D721Med (cell line): ENCODE results near the gene MATCAP1.

ENCODE experiments used
- DNase-seq: peaks from one replicate; pipeline ENCODE4 v3.0.0; 2011; ENCODE audit warnings: low spot score; ENCODE audit not compliant: insufficient read length
- FAIRE-seq: peaks from 2 replicates; lab custom pipeline; 2011; peaks lifted over from hg19 to GRCh38; lab: Jason Lieb, UNC
- TF ChIP-seq, protein P1 (sequence below): IDR thresholded peaks from 2 replicates; pipeline ENCODE4 v1.5.1; 2012; ENCODE audit warnings: mild to moderate bottlenecking, control low read depth; ENCODE audit not compliant: insufficient read depth; ENCODE audit errors: missing control alignments

MATCAP1 gene

DNA sequence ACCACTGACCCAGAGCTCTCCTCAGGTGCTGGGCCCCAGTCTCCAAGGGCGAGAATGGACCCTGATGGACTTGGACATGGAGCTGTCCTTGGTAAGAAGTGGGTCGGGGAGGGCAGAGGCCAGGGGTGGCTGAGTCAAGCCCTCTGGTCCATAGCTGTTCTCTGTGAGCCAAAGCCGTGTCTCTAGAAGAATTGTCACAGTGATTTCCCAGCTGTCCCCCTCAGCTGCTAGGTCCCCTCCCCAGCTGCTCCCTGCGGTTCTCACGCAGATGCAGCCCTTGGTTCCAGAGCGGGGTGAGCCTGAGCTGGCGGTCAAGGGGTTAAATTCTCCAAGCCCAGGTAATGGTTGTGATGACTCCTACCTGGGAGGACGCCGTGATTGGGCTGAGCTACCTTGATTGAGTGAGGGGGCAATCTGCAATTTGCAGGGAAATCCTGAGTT, 14.7 kb downstream of the MATCAP1 start:
- TF ChIP-seq, protein P1, sequence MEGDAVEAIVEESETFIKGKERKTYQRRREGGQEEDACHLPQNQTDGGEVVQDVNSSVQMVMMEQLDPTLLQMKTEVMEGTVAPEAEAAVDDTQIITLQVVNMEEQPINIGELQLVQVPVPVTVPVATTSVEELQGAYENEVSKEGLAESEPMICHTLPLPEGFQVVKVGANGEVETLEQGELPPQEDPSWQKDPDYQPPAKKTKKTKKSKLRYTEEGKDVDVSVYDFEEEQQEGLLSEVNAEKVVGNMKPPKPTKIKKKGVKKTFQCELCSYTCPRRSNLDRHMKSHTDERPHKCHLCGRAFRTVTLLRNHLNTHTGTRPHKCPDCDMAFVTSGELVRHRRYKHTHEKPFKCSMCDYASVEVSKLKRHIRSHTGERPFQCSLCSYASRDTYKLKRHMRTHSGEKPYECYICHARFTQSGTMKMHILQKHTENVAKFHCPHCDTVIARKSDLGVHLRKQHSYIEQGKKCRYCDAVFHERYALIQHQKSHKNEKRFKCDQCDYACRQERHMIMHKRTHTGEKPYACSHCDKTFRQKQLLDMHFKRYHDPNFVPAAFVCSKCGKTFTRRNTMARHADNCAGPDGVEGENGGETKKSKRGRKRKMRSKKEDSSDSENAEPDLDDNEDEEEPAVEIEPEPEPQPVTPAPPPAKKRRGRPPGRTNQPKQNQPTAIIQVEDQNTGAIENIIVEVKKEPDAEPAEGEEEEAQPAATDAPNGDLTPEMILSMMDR, result no peak
- no peak for DNase-seq
- FAIRE-seq, result no peak

DNA sequence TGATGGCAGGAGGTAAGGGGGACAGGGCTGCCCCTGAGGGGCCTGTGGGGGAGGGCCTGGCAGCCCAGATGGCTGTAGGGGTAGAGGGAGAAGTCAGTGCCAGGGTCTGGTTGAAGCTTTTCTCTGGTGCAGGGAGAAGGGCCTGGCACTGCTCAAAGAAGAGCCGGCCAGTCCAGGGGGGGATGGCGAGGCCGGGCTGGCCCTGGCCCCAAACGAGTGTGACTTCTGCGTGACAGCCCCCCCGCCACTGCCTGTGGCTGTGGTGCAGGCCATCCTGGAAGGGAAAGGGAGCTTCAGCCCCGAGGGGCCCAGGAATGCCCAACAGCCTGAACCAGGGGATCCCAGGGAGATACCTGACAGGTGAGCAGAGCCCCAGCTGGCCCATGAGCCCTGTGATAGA, 16.2 kb downstream of the MATCAP1 start:
- TF ChIP-seq, protein P1, result no peak
- DNase-seq, result no peak
- FAIRE-seq, result no peak

DNA sequence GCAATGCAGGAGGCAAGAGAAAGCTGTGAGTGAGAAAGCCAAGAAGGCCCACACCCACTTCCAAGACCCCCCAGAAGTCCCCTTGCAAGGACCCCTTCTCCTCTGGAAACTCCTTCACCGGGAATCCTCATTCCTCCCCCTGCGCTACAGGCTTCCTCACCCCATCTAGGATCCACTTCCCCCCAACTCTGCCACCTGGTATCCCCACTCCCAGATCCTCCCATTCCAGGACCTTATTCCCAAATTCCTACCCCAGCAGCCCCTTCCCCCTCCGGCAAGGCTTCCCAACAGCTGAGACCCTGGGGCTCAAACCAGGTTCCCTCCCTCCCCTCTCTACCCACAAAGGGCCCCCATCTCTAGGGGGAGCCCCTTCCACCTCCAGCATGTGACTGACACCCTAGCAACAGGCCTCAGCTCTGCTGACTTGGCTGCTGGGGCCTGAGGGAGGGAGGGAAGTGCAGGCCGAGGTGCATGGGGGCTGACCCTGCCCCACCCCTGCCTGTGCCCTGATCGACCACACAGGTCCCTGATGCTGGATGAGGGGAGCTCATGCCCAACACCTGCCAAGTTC, 17.1 kb downstream of the MATCAP1 start:
- DNase-seq (no peak), FAIRE-seq (no peak)

DNA sequence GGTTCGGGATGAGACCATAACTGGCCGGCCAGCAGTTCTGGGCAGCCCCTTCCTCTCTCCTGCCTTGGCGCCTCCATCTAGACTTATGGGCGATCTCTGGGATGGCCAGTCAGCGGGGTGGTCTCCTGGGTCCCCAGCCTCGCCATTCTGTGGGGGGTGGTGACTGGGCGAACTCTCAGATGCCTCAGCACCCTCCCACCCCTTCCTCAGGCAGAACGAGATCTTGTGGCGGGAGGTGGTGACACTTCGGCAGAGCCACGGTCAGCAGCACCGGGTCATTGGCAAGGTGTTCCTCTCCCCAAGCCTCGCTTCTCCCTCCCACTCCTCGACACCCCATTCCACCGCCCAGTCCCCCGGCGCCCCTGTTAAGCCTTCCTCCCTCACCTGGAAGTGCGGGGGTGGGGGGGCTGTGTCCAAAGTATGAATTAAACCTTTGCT, 17.6 kb downstream of the MATCAP1 start:
- TF ChIP-seq, protein P1, result no peak
- DNase-seq (no peak), FAIRE-seq (no peak)

More for the DNA sequence above, 17.1 kb downstream of the MATCAP1 start:
- TF ChIP-seq, protein P1, result no peak

DNA sequence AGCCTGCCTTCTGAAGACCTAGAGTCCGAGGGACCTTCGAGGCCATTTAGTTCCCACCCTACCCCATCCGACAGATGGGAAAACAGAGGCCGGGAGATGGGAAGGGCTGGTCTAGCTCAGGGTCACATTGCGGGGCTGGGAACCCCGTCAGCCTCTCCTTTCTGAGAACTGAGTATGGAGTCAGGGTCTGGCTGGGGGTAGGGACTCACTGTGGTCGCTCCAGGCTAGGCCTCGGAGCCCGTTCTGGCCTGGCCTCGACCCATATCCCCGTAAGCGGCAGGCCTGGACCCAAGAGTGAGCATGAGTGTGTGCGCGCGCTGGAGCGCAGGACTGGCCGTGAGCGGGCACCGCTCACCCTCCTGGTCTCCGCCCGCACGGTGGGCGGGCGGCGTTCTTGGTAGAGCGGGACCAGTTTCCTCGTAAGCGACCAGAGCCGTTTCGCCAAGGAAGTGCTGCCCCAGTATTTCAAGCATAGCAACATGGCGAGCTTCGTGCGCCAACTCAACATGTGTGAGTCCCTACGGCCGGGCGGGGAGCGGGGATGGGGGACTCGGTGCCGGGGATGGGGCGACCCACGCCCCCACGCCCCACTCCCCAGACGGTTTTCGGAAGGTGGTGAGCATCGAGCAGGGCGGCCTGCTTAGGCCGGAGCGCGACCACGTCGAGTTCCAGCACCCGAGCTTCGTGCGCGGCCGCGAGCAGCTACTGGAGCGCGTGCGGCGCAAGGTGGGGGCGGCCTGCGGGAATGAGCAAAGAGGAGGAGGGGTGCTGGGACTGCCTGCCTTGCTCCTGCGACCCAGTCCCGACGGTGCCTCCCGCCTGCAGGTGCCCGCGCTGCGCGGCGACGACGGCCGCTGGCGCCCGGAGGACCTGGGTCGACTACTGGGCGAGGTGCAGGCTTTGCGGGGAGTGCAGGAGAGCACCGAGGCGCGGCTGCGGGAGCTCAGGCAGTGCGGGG, 18.4 kb downstream of the MATCAP1 start:
- TF ChIP-seq, protein P1, result no peak
- DNase-seq (no peak), FAIRE-seq (no peak)

DNA sequence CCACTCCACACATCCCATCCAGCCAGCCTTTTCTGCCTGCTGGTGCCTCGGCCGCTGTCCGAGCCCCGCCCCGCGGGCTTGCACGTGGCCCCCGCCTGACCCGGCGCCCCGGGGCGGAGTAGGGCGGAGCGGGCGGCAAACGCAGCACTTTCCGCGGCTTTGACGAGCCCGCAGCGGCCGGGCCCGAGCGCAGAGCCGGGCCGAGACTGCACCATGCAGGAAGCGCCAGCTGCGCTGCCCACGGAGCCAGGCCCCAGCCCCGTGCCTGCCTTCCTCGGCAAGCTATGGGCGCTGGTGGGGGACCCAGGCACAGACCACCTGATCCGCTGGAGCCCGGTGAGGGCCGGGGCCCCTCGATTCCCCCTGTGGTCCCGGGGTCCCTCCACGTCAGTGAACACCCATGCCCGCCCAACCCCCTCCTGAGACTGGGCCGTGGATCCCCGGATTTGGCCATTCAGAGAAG, 19.1 kb downstream of the MATCAP1 start, which contains the start of gene HSF4:
TSS of gene HSF4 (plus strand) at position 147 of the 463 bp plus-strand sequence. CDS start at position 214, 67 bp downstream.
- FAIRE-seq (no peak), DNase-seq (no peak)
- TF ChIP-seq, protein P1, result no peak
